SHP77 treated with DMSO at 0.1 percent for 48 hours (cell line): ENCODE measurements around the gene TMEM86A.

Source experiments
- DNase-seq: peaks from one replicate; lab custom pipeline; 2025; lab: John Stamatoyannopoulos, UW

Gene TMEM86A

GRCh38 chr11:18726040-18726439, 27.5 kb downstream of the TMEM86A start, which contains the start of gene IGSF22:
Gene IGSF22 (minus strand): TSS chr11:18726188. CDS start chr11:18724236, 1,952 bp downstream.
- DNase-seq = no peak

- no peak for DNase-seq
These were observed 29.1 kb downstream of the TMEM86A start for GRCh38 chr11:18727479-18728236.

GRCh38 chr11:18728658-18729057, 30.1 kb downstream of the TMEM86A start:
- no peak for DNase-seq

GRCh38 chr11:18729426-18729825, 30.8 kb downstream of the TMEM86A start:
- no peak for DNase-seq

- DNase-seq = no peak
These were observed 31.4 kb downstream of the TMEM86A start for GRCh38 chr11:18730020-18730419.

- DNase-seq = no peak
These were observed 32.9 kb downstream of the TMEM86A start for GRCh38 chr11:18731441-18731840.

GRCh38 chr11:18731949-18732821, 33.6 kb downstream of the TMEM86A start:
- DNase-seq = no peak

GRCh38 chr11:18733202-18733601, 34.6 kb downstream of the TMEM86A start:
- DNase-seq = no peak

- no peak for DNase-seq
These were observed 38.1 kb downstream of the TMEM86A start for GRCh38 chr11:18736590-18737148.

GRCh38 chr11:18737642-18738041, 39.1 kb downstream of the TMEM86A start:
- no peak for DNase-seq

- DNase-seq = no peak
These were observed 41.1 kb downstream of the TMEM86A start for GRCh38 chr11:18739685-18740084.

GRCh38 chr11:18741783-18742182, 43.2 kb downstream of the TMEM86A start:
- DNase-seq = no peak

GRCh38 chr11:18743365-18743764, 44.8 kb downstream of the TMEM86A start:
- no peak for DNase-seq

- no peak for DNase-seq
These were observed 45.4 kb downstream of the TMEM86A start for GRCh38 chr11:18743900-18744514.

GRCh38 chr11:18745251-18745650, 46.7 kb downstream of the TMEM86A start:
- no peak for DNase-seq

- no peak for DNase-seq
These were observed 50.3 kb downstream of the TMEM86A start for GRCh38 chr11:18748766-18749365.

GRCh38 chr11:18749681-18750319, 51.2 kb downstream of the TMEM86A start:
- DNase-seq = no peak

- no peak for DNase-seq
These were observed 52.4 kb downstream of the TMEM86A start for GRCh38 chr11:18750944-18751343.

- no peak for DNase-seq
These were observed 53.9 kb downstream of the TMEM86A start for GRCh38 chr11:18752502-18752901.

- no peak for DNase-seq
These were observed 55.7 kb downstream of the TMEM86A start for GRCh38 chr11:18754308-18754707.
